Stimulated activated CD4-positive, alpha-beta T cell treated with anti-CD3 and anti-CD28 coated beads, Interleukin-2, amount 100 ng/mL, for 4 hours (primary cell): ENCODE results near the gene NAA25.
"Not testable (repeated sequence)": the region's sequence is repeated elsewhere in the genome, so short reads cannot be mapped to it uniquely, and the experiment has no call there.

Experiments used
- DNase-seq: peaks from one replicate; pipeline ENCODE4 v3.0.0-alpha.2; 2020; ENCODE audit warnings: low read depth

NAA25 gene

GRCh38 chr12:112009596-112009995 is 99.0 kb downstream of the NAA25 start:
- DNase-seq = not testable (repeated sequence)

- no peak for DNase-seq
Measured at GRCh38 chr12:112008918-112009317, 99.7 kb downstream of the NAA25 start.

- no peak for DNase-seq
Measured at GRCh38 chr12:112007945-112008344, 100.6 kb downstream of the NAA25 start.

GRCh38 chr12:112005419-112006395 is 102.9 kb downstream of the NAA25 start:
- DNase-seq = no peak

GRCh38 chr12:112004041-112004440 is 104.5 kb downstream of the NAA25 start:
- no peak for DNase-seq

GRCh38 chr12:112001576-112001975 is 107.0 kb downstream of the NAA25 start:
- no peak for DNase-seq

GRCh38 chr12:112000820-112001219 is 107.8 kb downstream of the NAA25 start:
- no peak for DNase-seq

GRCh38 chr12:111999129-111999528 is 109.5 kb downstream of the NAA25 start:
- DNase-seq = not testable (repeated sequence)

- DNase-seq = no peak
Measured at GRCh38 chr12:111998015-111998414, 110.6 kb downstream of the NAA25 start.

- no peak for DNase-seq
Measured at GRCh38 chr12:111997300-111997699, 111.3 kb downstream of the NAA25 start.

- no peak for DNase-seq
Measured at GRCh38 chr12:111995782-111996480, 112.7 kb downstream of the NAA25 start.

- DNase-seq = not testable (repeated sequence)
Measured at GRCh38 chr12:111994211-111995111, 114.1 kb downstream of the NAA25 start.

GRCh38 chr12:111993292-111994150 is 115.1 kb downstream of the NAA25 start:
- no peak for DNase-seq

- DNase-seq = no peak
Measured at GRCh38 chr12:111992464-111992863, 116.1 kb downstream of the NAA25 start.

- DNase-seq = no peak
Measured at GRCh38 chr12:111991946-111992345, 116.6 kb downstream of the NAA25 start.

- no peak for DNase-seq
Measured at GRCh38 chr12:111991535-111991934, 117.0 kb downstream of the NAA25 start.

- no peak for DNase-seq
Measured at GRCh38 chr12:111984820-111985219, 123.8 kb downstream of the NAA25 start.

GRCh38 chr12:111981987-111982386 is 126.6 kb downstream of the NAA25 start:
- no peak for DNase-seq

- DNase-seq = no peak
Measured at GRCh38 chr12:111980598-111980997, 128.0 kb downstream of the NAA25 start.

- DNase-seq = no peak
Measured at GRCh38 chr12:111978545-111978944, 130.0 kb downstream of the NAA25 start.

GRCh38 chr12:111976860-111977259 is 131.7 kb downstream of the NAA25 start:
- DNase-seq = no peak
